K562 (cell line): ENCODE results near the gene EPHX1. TPM values are rescaled to one million over a fixed set of nuclear protein-coding genes. Genes with fewer than 3 reads are reported as not detected.

Experiments
- ATAC-seq: fragments of 200-7000 bp; cut with Tn5 transposase; 3 replicates; pipeline ENCODE4 v1.9.1; 2020; ENCODE audit warnings: moderate library complexity
- BruUV-seq: library from RNA; stranded (reverse); fragments of 400-500 nt; replicated peaks from 2 replicates; lab custom pipeline; 2021; lab: Mats Ljungman, UMichigan
- CTCF ChIA-PET: fragments of 300-600 bp; formaldehyde crosslinking; extraction: SDS; loops from one replicate; lab custom pipeline; 2021; ENCODE audit warnings: low intra/inter-chr PET ratio; lab: Yijun Ruan, JAX
- POLR2A ChIA-PET: fragments of 300-600, 350-650 bp; sonication (Branson Sonifier 250); formaldehyde crosslinking; extraction: SDS; loops from one replicate; lab custom pipeline; 2021; ENCODE audit warnings: antibody characterized with exemption, inconsistent platforms; lab: Yijun Ruan, JAX
- DNase-seq, 4 experiments: peaks; one replicate each; pipeline versions ENCODE4 v3.0.0 to v3.0.0-alpha.2; 2011 to 2018; ENCODE audit warnings: low spot score in 3 of 4, mixed read lengths in 3 of 4; ENCODE audit errors: extremely low read depth in 1 of 4
- FAIRE-seq: peaks from 2 replicates; lab custom pipeline; 2011; peaks lifted over from hg19 to GRCh38; lab: Jason Lieb, UNC
- H2AFZ ChIP-seq: 2 replicates; pipeline ENCODE4 v1.6.0; 2011; ENCODE audit warnings: low read depth, low read length, control low read depth, inconsistent platforms
- H3K27ac ChIP-seq: fragments of 200-600 bp; 3 replicates; pipeline ENCODE4 v1.8.0; 2011; ENCODE audit warnings: low read depth, mild to moderate bottlenecking, control low read depth, inconsistent platforms, low read length, moderate library complexity, mixed read lengths; ENCODE audit errors: extremely low read depth
- H3K27me3 ChIP-seq, 2 experiments: fragments of 300-600 bp in 1 of 2; 2 replicates in 1 of 2; 3 replicates in 1 of 2; pipeline versions ENCODE4 v1.6.0 to v1.8.0; 2011; ENCODE audit warnings: inconsistent platforms in 2 of 2, low read length in 2 of 2, mild to moderate bottlenecking in 1 of 2, mixed read lengths in 1 of 2, moderate library complexity in 1 of 2; ENCODE audit not compliant: control insufficient read depth in 2 of 2, insufficient read depth in 2 of 2
- H3K36me3 ChIP-seq: fragments of 300-600 bp; 3 replicates; pipeline ENCODE4 v1.8.0; 2011; ENCODE audit warnings: mild to moderate bottlenecking, low read length, inconsistent platforms; ENCODE audit not compliant: control insufficient read depth, insufficient read depth
- H3K4me1 ChIP-seq, 2 experiments: fragments of 200-600 bp in 1 of 2; replicated peaks in 1 of 2; 2 replicates in 1 of 2; 3 replicates in 1 of 2; pipeline versions ENCODE4 v1.5.1 to v1.8.0; 2011; ENCODE audit warnings: inconsistent platforms in 2 of 2, low read length in 2 of 2, mild to moderate bottlenecking in 1 of 2, mixed read lengths in 1 of 2, moderate library complexity in 1 of 2; ENCODE audit not compliant: control insufficient read depth in 2 of 2, insufficient read depth in 2 of 2
- H3K4me2 ChIP-seq: 2 replicates; pipeline ENCODE4 v1.6.1; 2011; ENCODE audit warnings: low read length, control low read depth, inconsistent platforms, mixed read lengths; ENCODE audit not compliant: insufficient read depth
- H3K4me3 ChIP-seq: fragments of 200-600 bp; sonication (generic), shearing (Covaris generic); 2 replicates; pipeline ENCODE4 v1.5.1; 2016; ENCODE audit warnings: control low read depth, inconsistent platforms
- H3K79me2 ChIP-seq: fragments of 200-600 bp; 3 replicates; pipeline ENCODE4 v1.8.0; 2011; ENCODE audit warnings: low read length, inconsistent platforms; ENCODE audit not compliant: control insufficient read depth, insufficient read depth
- H3K9ac ChIP-seq, 2 experiments: 2 replicates each; pipeline versions ENCODE4 v1.6.0 to v1.6.1; 2011; ENCODE audit warnings: low read depth in 2 of 2, low read length in 2 of 2, control low read depth in 1 of 2, inconsistent platforms in 1 of 2, mild to moderate bottlenecking in 1 of 2, mixed read lengths in 1 of 2; ENCODE audit not compliant: insufficient read depth in 1 of 2
- H3K9me1 ChIP-seq: one replicate; pipeline ENCODE4 v1.6.0; 2011; ENCODE audit warnings: inconsistent platforms, mild to moderate bottlenecking, low read length, moderate library complexity; ENCODE audit not compliant: control insufficient read depth, insufficient read depth
- H3K9me3 ChIP-seq: replicated peaks from 2 replicates; pipeline ENCODE4 v1.5.1; 2011; ENCODE audit warnings: low read depth, low read length, inconsistent platforms; ENCODE audit not compliant: control insufficient read depth, insufficient read depth
- H4K20me1 ChIP-seq: replicated peaks from 2 replicates; pipeline ENCODE4 v1.6.1; 2011; ENCODE audit warnings: low read length, inconsistent platforms, mixed read lengths; ENCODE audit not compliant: control insufficient read depth, insufficient read depth
- CBX3 ChIP-seq, 2 experiments: IDR thresholded peaks; 1 replicate in 1 of 2; 2 replicates in 1 of 2; pipeline ENCODE4 v1.6.1; 2012; ENCODE audit warnings: inconsistent platforms in 2 of 2, low read length in 2 of 2, borderline replicate concordance in 1 of 2, control low read depth in 1 of 2
- E2F3 ChIP-seq: fragments of 250-450 bp; sonication (Bioruptor Pico); IDR thresholded peaks from 2 replicates; pipeline ENCODE4 v1.4.0; 2020; ENCODE audit warnings: mild to moderate bottlenecking
- NONO ChIP-seq, 2 experiments: fragments of 200-400 bp in 1 of 2; fragments of 450-650 bp in 1 of 2; formaldehyde crosslinking in 1 of 2; IDR thresholded peaks; 2 replicates each; pipeline ENCODE4 v1.6.1; 2017; ENCODE audit warnings: low read depth in 2 of 2, mild to moderate bottlenecking in 2 of 2, moderate library complexity in 2 of 2, low read length in 1 of 2
- POLR2A ChIP-seq: fragments of 450-650 bp; conservative IDR thresholded peaks from 2 replicates; pipeline ENCODE4 v1.6.1; 2016
- POLR2G ChIP-seq: fragments of 200-400 bp; formaldehyde crosslinking; IDR thresholded peaks from 2 replicates; pipeline ENCODE4 v1.6.1; 2017; ENCODE audit warnings: low read depth, mild to moderate bottlenecking, antibody characterized with exemption, low read length, moderate library complexity
- SNIP1 ChIP-seq: fragments of 450-650 bp; IDR thresholded peaks from 2 replicates; pipeline ENCODE4 v1.7.1; 2017; ENCODE audit warnings: low read depth, mild to moderate bottlenecking
- SUPT5H ChIP-seq: fragments of 450-650 bp; IDR thresholded peaks from 2 replicates; pipeline ENCODE4 v1.6.1; 2016
- ZBTB11 ChIP-seq, 3 experiments: fragments of 200-800 bp in 1 of 3; fragments of 250-450 bp in 1 of 3; fragments of 450-650 bp in 1 of 3; sonication (Bioruptor Pico) in 1 of 3; sonication (Bioruptor generic) in 1 of 3; formaldehyde crosslinking in 1 of 3; IDR thresholded peaks; 2 replicates each; pipeline versions ENCODE4 v1.6.1 to v1.8.0; 2016 to 2022; ENCODE audit warnings: mild to moderate bottlenecking in 2 of 3, missing genetic modification characterization in 2 of 3, missing compliant biosample characterization in 1 of 3, moderate library complexity in 1 of 3
- WGBS: fragments of 100-300 bp; shearing (Covaris generic); methylation state at CpG from one replicate; pipeline ENCODE4 v1.1.6; 2016; ENCODE audit warnings: low coverage, mixed read lengths; ENCODE audit not compliant: insufficient coverage; ENCODE audit errors: missing lambda C conversion rate; 5-methylcytosine and 5-hydroxymethylcytosine counted together
- in situ Hi-C: fragments of 300-500 bp; cut with MboI; formaldehyde crosslinking; loops from 4 replicates; pipeline ENCODE4 v1.15.0; 2018; ENCODE audit warnings: inconsistent platforms, mixed read lengths
- intact Hi-C: fragments of 100-400 bp; cut with micrococcal nuclease; formaldehyde crosslinking; loops from 2 replicates; pipeline ENCODE4 v1.14.2; 2022
- polyA plus RNA-seq, 8 experiments: library from polyadenylated mRNA; depleted of rRNA in 4 of 8; stranded (reverse) in 5 of 8; unstranded in 3 of 8; fragments of >200 nt; fragmentation: Nextera tagmentation in 2 of 8; fragmentation: Illumina TruSeq in 1 of 8; extraction: Ambion mirVana in 2 of 8; extraction: Trizol in 1 of 8; gene quantifications; 2 replicates each; pipeline versions ENCODE4 v1.2.1 to v1.2.3, GENCODE V29; 2011 to 2014; ENCODE audit warnings: inconsistent platforms in 1 of 8, missing spikeins in 1 of 8
- total RNA-seq, 7 experiments: library from RNA; depleted of rRNA in 6 of 7; stranded (reverse); fragments of >200 nt in 6 of 7; fragmentation: Illumina TruSeq in 2 of 7; extraction: Trizol in 2 of 7; gene quantifications; 2 replicates each; pipeline versions ENCODE4 v1.2.1 to v1.2.3, GENCODE V29; 2011 to 2021; ENCODE audit warnings: low replicate concordance in 1 of 7

Gene EPHX1
- total and polyA plus RNA-seq, 9 of the 15 experiments (the other 6 are each of a cell fraction or from before 2014, with no cell fraction given): 0.21 to 27.0 (median 6.7) TPM

GRCh38 chr1:225843426-225843795, 33.5 kb downstream of the EPHX1 start (continued):
- no peak for TF ChIP-seq ZBTB11 (CRISPR knock-in tag; IDR thresholded peaks at IDR 0.05)
- no peak for TF ChIP-seq CBX3 (IDR thresholded peaks at IDR 0.05; ENCODE audit: borderline replicate concordance in 1 of 2, low read length in 2 of 2)

GRCh38 chr1:225844236-225845061, 34.5 kb downstream of the EPHX1 start:
- Histone ChIP-seq H3K4me3 (no peak overlapping the region), H3K36me3 (peaks cover 29% of the 10 kb centered on the region), H3K4me2 (no peak overlapping the region), H3K27ac (no peak overlapping the region), H3K4me1 (peaks cover 8 to 39% of the 10 kb centered on the region in 2 experiments; a peak in 4 of 5 replicates), H3K9me3 (no peaks in the 10 kb centered on the region), H3K9ac (no peak overlapping the region; a peak in 1 of 4 replicates), H3K27me3 (no peaks in the 10 kb centered on the region), H2AFZ (no peak overlapping the region), H3K9me1 (no peaks in the 10 kb centered on the region), H4K20me1 (peaks cover 4% of the 10 kb centered on the region; the same call in 1 of the 2 replicates), H3K79me2 (no peaks in the 10 kb centered on the region)
- no peak for ATAC-seq
- intact Hi-C loops (loop anchor here (2.0 to 10.0 kb wide), 3 partner anchors 130 to 370 kb away; partner anchors contain the start of gene ENAH), in situ Hi-C loops (loop anchor here (10.0 kb wide), 1 partner anchor 370 kb away; no protein-coding TSS in a partner anchor)
- BruUV-seq: no TSS peak
- ChIA-PET CTCF (interaction anchor here (2.0 to 3.6 kb wide), 2 partner anchors 290 to 369 kb away, joined by 7 to 53 read pairs; no protein-coding TSS in a partner anchor), POLR2A (interaction anchor here (0.9 kb wide), 1 partner anchor 67 kb away, joined by 3 read pairs; the partner anchor contains the start of gene SRP9)
- TF ChIP-seq NONO (IDR thresholded peaks at IDR 0.05; ENCODE audit: low read depth in 2 of 2, low read length in 1 of 2): no peak
- TF ChIP-seq POLR2G: peak; percentile 66
- no peak for TF ChIP-seq SNIP1
- TF ChIP-seq SUPT5H: 0 out of 2 replicates have a peak, but pooled peaks have one; percentile 16
- peak; percentile 46 for TF ChIP-seq POLR2A
- TF ChIP-seq E2F3 (CRISPR knock-in tag): 0 out of 2 replicates have a peak, but pooled peaks have one; percentile 13
- no peak for FAIRE-seq
- no peak for DNase-seq
- 84% methylated on average over 18 of the region's 18 CpGs for WGBS
